ENCODE data around the gene TNFRSF4.
"Not testable (repeated sequence)": the region's sequence is repeated elsewhere in the genome, so short reads cannot be mapped to it uniquely, and the experiment has no call there.

The TNFRSF4 gene

DNA sequence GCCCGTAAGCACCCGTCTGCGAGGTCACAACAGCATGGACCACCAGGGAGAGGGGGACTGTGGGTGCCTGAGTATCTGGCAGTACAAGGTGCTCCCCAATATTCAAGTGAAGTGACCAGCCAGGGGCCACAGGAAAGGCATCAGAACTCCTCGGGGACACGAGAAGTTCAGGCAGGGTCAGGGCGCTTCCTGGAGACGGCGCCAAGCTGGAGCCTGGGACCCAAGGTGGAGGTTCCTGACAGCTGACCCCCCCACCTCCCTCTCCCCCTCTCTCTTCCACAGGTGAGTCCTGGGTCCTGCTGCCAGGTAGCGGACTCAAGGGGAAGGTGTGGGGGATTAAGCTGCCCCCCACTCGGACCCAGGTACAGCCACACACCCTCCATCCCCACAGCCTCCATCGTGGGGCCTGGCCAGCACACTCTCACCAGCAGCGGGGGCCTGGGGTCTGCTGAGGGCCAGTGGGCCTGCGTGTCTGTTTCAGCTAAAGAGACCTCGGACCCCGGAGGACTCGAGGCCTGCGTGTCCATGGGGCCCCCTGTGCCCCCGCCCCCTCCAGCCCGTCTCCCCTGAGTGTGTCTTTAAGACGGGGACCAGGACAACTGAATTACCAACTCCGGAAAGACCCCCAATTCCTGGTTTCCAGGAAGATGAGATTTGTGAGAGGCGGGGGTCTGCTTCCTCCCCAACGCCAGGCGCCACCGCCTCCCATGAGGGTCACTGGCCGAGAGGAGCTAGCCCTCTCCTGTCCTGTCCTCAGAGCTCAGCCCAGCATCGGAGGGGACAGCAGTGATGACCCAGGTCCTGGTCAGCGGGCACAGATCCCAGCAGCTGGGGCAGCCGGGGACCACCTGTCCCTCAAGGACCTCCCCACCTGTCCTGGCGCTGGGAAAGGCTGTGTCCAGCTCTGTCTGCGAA lies 13.7 kb downstream of the TNFRSF4 start:
- DNase-seq = no peak

DNA sequence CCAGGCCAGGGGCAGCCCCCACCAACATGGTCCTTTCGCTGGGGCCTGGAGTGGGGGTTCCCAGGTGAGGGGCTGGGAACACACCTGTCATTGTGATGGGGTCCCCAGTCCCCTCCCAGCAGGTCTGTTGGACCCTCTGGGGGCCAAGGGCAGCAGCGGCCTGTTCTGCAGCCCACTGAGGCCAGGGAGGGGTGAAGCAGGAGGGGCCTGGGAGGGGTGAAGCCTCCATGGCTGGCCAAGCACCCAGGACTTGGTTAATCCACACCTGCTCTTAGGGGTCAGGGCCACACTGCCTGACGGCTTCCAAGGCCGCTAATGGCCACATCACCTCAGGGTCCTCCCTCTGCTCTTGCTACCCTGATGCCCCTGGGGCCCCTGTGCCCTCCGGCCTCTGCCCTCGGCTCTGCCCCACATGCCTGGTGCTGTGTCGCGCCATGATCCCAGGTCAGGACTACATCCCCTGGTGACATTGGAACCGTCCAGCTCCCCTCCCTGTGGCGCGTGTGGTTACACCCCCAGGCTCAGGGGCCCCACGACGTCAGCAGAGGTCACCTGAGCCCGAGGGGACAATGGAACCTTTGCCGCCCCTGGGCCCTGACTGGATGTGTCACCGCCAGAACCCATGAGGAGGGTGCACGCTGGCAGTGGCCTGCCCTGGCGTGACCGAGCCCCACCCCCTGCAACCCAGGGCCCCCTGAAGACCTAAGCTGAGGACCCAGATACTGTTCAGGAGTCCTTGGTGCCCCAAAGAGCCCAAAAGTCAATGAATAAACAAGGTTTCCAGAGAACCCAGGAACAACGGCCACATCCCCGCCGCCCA lies 14.6 kb downstream of the TNFRSF4 start:
- DNase-seq = no peak

DNA sequence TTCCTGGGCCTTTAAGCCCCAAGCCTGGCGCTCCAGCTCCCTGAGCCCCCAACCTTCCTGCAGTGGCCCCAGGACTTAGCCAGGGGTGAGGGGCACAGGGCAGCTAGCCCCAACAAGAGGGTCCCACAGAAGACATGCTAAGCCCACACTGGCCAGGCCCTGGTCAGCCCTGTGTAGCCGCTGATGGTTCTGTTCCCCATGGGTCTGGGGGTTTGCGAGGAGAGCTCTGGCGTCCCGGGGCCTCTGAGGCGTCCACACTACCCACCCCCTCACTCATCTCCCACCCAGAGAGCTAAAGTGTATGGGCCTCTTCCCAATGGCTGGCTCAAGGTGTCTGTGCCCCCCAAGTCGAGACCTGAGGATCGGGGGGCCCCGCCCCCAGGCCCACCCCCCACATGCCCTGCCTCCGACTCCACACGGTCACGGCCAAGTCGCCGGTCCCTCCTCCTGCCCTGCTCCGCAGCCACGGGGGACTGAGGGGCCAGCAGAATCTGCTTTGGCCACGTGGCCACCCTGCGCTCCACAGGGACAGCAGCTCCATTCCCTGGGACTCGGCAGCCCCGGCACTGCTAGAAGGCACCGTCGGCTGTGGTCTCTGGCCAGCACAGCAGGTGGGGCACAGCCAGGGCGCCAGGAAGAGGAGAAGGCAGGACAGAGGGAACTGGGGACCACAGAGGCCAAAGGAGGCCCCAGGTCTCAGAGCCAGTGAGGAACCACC lies 15.4 kb downstream of the TNFRSF4 start:
- DNase-seq = no peak

DNA sequence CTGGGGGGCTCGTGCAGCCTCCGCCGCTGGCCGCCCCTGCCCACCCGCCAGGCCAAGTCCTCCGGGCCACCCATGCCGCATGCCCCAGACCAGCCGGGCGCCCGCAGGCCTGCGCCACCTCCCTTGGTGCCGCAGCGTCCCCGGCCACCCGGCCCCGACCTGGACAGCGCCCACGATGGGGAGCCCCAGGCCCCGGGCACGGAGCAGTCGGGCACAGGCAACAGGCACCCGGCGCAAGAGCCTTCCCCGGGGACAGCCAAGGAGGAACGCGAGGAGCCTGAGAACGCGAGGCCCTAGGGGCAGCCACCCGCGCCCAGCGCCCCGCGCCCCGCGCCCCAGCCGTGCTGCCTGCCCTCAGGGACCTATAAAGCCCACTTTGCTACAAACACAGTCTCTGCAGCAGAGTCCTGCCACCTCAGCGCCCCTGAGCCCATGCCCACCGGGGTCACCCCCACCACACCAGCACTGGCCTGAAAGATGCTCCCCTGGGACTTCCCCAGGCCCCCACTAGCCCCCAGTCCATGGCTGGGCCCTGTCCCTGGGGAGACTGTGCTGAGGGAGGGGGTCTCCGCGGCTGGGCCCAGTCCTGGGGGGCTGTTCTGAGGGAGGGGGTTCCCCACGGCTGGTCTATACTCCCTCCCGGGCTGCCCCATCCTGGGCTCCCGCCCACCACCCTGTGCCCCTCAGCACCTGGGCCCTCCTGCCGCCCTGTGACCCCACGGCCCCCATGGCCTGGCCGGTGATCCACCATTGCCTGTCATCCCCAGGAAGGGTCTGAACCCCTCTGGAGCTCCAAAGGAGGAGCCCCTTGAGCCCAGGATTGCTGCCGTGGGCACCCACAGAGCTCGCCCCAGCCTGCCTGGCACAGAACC lies 16.2 kb downstream of the TNFRSF4 start:
- DNase-seq = no peak

DNA sequence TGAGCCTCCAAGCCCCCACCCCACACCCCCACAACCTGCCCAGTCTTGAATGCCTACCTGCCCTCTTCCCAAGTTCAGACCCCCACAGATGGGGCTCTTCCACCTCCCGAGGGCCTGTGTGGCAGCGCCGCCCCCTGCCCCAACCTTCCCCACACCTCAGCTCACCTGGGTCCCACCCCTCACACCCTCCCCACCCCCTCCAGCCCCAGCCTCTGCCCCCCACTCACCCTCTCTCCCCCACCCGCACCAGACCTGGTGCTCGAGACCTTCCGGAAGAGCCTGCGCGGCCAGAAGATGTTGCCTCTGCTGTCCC lies 16.8 kb downstream of the TNFRSF4 start:
- no peak for DNase-seq

DNA sequence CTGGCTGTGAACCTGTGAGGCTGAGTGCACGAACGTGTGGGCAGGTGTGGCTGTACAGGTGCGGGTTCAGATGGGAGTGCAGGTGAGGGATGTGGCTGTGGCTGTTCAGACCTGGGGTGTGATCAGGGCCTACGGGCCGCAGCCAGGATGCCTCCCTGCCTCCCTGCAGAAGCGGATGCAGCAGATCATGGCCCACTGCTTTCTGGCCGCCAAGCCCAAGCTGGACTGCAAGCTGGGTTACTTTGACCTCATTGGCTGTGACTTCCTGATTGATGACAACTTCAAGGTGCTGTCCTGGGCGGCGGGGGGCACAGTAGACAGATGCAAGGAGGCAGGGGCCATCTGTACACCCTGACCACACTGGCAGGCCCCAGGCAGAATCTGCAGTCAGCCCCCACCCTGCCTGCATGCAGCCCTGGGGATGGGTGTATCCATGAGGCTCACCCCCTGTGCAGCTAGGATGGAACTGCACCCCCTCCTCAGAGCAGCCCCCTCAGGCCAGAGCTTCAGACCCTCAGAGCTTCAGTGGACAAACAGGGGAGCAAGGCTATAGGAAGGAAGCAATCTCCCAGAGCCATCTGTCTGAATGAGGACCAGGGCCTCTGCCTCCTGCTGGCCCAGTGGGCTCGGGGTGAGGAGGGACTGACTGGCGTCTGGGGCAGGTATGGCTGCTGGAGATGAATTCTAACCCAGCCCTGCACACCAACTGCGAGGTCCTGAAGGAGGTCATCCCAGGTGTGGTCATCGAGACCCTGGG lies 17.3 kb downstream of the TNFRSF4 start:
- no peak for DNase-seq

DNA sequence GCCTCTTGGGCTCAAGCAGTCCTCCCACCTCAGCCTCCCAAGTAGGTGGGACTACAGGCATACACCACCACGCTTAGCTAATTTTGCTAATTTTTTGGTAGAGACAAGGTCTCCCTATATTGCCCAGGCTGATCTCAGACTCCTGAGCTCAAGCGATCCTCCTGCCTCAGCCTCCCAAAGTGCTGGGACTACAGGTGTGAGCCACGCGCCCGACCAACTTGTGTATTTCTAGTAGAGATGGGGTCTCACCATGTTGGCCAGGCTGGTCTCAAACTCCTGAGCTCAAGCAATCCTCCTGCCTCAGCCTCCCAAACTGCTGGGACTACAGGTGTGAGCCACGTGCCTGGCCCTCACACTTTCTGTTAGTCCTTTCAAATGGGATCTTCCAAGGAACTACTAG lies 18.2 kb downstream of the TNFRSF4 start:
- DNase-seq = not testable (repeated sequence)

DNA sequence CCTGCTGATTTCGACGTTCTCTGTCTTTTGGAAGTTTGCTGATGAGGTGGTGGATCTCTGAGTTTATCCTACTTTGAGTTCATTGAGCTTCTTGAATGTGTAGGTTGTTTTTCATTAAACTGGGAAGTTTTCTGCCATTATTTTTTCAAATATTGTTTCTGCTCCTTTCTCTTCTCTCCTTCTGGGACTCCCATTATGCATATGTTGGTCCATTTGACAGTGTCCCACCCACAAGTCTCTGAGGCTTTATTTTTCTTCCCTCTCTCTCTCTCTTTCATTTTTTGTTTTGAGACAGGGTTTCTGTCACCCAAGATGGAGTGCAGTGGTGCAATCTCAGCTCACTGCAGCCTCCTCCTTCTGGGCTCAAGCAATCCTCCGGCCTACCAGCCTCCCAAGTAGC lies 19.2 kb downstream of the TNFRSF4 start:
- DNase-seq = no peak

DNA sequence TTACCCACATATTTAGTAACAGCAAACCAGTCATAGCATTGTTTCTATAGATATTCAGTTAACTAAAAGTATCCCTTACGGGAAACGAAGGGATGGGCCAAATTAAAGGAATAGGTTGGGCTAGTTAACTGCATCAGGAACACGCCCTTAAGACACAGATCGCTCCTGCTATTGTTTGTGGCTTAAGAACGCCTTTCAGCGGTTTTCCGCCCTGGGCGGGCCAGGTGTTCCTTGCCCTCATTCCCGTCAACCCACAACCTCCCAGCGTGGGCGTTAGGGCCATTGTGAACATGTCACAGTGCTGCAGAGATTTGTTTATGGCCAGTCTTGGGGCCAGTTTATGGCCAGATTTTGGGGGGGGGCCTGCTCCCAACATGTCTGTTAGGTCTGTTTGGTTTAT lies 22.2 kb downstream of the TNFRSF4 start:
- DNase-seq = no peak

DNA sequence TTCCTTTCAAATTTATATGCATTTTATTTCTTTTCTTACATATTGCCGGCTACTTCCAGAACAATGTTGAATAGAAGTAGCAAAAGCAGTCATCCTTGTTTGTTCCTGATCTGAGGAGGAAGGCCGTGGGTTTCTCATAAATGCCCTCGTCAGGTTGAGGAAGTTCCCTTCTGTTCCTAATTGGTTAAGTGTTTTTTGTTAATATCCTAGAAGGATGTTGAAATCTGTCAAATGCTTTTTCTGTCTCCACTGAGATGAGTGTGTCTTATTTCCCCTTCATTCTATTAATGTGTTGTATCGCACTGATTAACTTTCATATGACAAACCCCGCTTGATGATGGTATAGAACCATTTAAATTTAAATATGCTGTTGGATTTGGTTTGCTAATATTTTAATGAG lies 24.8 kb downstream of the TNFRSF4 start:
- no peak for DNase-seq

DNA sequence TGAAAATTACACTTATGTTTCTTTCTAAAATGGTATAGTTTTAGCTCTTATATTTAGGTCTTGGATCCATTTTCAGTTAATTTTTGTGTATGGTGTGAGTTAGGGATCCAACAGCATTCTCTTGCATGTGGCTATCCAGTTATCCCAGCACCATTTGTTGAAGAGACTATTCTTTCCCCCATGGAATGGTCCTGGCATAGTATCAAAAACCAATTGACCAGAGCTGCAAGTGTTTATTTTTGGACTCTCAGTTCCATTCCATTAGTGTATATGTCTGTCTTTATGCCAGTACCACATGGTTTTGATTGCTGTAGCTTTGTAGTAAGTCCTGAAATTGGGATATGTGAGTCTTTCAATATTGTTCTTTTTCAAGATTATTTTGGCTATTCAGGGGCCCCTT lies 26.0 kb downstream of the TNFRSF4 start:
- DNase-seq = no peak

DNA sequence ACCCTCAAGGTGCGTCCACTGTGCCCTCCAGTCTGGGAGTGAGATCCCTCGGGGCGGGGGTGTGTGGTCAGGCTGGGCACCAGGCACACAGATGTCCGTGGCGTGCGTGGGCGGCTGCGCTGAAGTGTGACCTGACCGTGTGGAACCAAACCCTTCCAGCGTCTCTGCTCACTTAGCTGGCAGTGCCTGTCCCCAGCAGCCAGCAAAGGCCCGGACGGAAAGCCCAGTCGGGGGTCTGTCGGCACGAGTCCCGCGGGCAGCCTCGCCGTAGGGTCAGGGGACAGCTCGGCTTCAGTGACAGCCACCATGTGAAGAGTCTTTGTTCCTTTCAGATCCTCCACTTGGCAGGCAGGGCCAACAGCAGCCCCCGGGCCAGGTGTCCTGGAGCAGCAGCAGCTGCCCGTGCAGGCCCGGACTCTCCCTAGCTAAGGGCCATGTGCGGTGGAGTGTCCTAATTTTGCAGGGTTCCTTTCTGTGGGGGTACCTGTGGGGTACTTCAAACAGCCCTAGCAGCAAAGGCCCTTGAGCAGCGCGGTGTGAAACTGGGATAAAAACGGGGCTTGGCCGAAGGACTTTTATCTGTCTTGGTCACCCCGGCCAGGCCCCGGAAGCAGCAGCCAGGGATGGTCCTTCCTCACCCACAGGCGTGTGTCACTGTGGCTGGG lies 28.7 kb downstream of the TNFRSF4 start:
- no peak for DNase-seq

DNA sequence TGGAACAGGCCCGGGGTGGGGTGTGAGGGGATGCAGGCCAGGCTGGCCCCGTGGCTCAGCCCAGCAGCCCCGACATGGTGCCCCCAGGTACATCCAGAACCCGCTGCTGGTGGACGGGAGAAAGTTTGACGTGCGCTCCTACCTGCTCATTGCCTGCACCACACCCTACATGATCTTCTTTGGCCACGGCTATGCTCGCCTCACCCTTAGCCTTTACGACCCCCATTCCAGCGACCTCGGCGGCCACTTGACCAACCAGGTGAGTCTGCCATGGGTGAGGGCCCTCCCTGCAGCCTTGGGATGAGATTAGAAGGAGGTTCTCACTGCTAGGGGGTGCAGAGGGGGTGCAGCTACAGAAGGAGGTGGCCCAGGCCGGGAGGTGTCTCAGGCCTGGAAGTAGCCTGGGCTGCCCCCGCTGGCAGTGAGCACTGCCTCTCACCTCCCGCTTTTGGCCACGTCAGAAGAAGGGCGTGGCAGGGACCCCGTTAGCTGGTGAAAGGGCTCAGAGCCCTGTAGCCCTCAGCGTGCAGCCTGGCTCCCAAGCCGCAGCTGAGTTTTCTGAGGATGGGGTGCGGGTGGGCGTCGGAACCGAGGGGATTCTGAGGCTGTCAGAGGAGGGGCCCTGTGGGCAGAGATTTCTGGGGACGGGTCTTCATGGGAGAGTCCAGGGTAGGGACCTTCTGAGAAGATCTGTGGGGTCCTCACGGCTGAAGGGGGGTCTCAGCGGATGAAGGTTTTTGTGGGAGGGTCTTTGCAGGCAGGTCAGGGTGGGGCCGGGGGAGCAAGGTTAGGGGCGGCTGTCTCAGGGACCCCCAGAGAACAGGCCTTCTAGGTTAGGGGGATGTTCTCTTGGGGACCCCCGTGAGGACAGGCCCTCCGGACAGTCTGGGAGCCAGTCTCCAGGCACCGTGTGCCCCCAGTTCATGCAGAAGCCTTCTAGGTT lies 29.8 kb downstream of the TNFRSF4 start:
- DNase-seq = no peak

DNA sequence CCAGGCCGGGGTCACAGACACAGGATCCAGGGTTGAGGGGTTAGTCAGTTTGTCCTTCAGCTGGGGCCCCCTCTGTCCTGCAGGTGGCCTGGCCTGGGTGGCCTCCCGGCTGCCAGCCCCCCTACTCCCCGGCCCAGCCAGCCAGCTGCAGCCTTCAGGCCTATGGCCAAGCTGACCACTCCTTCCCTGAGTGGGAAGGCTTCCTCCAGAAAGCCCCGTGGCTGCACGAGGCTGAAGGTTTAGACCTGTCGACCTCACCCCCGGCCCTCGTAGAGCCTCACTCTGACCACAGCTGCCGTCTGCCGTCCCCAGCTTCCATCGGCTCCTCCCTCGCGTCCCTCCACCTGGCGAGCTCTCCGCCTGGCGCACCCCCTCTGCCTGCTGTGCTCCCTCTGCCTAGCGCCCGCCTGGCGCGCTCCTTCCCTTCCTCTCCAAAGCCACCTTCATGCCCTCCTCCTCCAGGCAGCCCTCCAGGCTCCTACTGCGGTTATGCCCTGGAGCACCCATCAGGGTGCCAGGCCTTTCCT lies 30.7 kb downstream of the TNFRSF4 start:
- no peak for DNase-seq

DNA sequence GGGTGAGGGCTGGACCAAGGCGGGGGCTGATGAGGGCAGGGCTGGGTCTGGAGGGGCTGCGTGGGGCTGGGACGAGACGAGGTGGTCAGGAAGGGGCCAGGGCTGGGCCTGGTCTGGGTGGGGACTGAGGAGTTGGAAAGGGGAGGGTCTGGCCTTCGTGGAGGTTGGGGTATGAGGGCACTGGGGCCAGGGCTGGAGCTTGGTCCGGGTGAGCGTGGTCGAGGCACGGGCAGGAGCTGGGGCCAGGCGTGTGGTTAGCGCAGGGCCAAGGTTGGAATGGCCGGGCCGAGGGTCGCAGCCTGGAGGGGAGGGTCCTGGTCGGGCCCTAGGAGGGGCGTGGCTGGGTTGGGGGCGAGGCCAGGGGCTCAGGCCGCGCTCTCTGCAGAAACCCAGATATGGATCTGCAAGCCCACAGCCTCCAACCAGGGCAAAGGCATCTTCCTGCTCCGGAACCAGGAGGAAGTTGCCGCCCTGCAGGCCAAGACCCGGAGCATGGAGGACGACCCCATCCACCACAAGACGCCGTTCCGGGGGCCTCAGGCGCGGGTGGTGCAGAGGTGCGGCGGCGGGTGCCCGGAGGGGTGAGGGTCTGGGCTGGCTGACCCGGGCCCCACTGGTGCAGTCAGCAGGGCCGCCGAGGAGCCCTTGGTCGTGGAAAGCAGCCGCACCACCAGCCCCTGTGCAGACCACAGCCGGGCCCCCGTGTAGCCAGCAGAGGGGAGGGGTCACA lies 31.3 kb downstream of the TNFRSF4 start:
- DNase-seq = no peak

DNA sequence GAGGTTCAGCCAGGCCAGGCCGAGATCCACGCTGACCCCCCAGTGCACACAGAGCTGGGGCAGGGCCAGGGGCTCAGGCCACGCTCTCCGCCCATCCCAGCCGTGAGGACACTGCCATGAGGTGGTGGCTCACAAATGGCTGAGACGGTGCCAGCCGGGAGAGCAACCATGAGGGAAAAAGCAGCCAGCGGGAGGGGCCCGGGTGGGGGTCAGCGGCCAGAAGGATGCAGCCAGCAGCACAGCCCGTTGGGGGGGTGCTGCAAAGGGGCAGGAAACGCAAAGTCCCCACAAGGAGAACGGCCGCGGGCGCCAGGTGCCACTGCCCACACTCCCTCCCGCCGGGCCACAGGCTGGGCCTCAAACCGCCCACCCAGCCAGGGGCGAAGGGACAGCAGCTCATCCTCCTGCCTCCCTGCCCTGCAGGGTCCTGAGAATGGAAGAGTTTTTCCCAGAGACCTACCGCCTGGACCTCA lies 32.0 kb downstream of the TNFRSF4 start:
- DNase-seq = no peak

DNA sequence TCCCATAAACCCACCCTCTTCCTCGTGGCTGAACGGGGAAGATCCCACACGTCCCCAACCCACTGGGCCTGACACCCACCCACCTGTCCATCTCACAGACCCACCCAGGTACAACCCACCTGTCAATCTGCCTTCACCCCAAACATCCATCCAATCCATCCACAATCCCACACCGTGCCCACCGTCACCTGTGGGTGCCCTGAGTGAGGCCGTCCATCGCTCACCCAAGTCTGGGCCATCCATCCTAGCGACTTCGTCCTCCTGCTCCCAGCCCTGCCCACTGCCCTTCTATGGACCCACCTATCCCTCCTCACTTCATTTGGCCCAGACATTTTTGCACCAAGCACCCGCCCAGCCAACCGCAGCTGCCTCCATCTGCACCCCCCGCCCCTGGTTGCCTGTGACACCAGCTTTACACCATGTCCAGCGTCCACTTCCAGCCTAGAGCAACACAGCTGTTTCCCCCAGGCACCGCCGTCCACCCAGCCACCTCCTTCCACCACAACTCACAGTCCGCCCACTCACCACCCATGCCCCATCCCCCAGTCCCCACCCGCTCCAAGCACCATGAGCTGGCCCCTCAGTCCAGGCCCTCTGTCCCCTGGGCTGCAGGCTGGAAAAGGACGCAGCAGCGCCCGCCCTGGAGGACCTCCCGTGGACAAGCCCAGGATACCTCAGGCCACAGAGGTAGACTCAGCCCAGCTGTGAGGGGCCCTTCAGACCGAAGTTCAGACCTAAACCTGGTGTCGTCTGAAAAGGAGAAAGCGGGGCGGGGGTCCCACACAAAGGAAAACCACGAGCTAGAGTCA lies 32.6 kb downstream of the TNFRSF4 start:
- no peak for DNase-seq
